NAMALWA (cell line): ENCODE data around the gene TTLL8.

Experiments
- DNase-seq: peaks from one replicate; pipeline ENCODE4 v3.0.0-alpha.2; 2015; ENCODE audit warnings: low spot score

Gene TTLL8

DNA sequence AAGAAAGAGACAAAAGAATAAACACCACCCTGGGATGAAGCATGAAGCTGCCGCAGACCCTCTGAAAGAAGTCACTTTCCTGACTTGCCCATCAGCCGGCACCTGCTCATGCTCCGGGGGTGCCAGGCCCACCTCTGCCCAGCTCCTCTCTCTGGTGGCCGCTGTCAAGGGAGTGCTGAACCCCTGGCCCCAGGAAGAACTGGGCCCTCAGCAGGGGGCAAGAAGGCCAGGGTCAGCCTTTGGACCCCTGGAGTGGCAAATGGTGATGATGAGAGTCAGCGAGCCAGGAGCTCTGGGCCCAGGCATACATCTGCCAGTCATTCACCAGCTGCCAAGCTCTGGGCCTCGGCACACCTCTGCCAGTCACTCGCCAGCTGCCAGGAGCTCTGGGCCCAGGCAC lies 17.4 kb downstream of the TTLL8 start:
- DNase-seq = no peak

- no peak for DNase-seq
Measured at GRCh38 chr22:50039669-50040443, 18.2 kb downstream of the TTLL8 start.

- DNase-seq = no peak
Measured at GRCh38 chr22:50035976-50036724, 21.9 kb downstream of the TTLL8 start.

DNA sequence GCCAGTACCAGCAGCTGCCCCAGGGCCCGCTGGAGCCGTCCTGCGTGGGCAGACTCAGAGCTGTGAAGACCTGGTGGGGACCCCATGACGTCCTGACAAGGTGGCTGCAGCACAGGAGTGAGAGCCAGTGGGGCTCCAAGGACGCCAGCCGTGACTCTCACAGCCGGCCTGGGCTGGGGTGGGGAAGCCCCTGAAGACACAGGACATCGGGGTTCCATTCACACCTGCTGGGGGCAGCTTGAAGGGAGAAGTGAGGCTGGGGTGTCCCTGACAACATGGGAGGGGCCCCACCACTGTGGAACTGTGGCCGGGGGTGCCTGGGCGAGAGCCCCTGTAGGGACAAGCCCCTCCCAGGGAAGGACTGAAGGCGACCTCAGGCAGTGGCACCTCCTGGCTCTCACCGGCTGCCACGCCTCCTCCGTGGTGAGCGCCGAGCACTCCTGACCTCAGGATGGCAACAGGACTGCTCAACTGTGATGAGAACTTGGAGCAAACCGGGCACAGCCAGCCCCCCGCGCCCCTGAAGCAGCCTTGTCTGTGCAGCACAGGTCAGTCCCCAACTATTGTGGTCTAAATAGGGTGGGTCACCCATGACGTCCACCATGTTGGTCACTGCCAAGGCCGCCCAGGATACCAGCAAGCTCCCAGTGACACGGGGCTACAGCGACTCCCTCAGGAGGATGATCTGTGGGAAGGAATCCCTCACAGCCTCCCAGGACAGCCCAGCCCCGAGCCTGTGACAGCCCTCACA lies 22.8 kb downstream of the TTLL8 start:
- DNase-seq = no peak

DNA sequence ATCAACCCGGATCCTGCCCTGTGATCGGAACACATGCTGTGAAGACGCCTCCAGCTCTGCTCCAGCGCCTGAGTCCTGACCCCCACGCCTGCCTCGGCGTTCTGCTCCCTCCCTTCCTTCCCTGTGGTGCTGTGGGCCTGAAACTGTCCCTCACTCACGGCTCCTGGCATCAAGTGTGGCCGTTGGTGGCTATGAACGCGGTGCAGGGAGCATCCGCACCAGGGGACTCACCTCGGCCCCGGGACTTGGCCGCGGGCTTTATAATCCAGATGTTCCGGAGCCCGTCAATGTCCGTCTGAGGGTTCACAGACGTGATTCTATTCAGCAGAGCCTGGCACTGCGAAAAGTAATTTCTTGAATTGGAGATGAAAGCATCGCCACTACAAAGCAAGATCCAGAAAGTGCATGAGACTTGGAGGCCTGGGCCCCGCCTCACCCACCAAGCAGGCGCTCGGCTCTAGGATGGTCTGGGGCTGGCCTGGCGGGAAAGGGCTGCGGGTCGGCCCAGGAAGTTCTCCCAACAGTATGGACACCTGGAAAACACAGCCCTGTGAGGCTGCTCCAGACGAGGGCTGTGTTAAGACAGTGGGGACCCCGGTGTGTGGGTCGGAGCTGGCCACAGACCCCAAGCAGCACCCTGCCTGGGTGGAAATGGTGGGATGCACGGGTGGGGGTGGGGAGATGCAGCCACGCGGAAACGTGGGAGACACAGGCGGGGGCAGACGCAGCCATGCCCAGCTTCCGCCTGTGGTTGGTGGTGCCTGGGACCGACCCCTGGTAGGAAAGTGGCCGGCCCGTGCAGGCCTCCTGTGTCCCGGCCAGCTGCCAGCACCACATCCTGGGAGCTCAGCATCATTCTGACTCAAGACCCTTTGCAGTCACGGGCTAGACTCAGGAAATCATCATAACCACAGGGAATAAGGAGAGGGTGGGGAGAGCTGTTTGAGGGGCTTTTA lies 23.7 kb downstream of the TTLL8 start:
- no peak for DNase-seq

DNA sequence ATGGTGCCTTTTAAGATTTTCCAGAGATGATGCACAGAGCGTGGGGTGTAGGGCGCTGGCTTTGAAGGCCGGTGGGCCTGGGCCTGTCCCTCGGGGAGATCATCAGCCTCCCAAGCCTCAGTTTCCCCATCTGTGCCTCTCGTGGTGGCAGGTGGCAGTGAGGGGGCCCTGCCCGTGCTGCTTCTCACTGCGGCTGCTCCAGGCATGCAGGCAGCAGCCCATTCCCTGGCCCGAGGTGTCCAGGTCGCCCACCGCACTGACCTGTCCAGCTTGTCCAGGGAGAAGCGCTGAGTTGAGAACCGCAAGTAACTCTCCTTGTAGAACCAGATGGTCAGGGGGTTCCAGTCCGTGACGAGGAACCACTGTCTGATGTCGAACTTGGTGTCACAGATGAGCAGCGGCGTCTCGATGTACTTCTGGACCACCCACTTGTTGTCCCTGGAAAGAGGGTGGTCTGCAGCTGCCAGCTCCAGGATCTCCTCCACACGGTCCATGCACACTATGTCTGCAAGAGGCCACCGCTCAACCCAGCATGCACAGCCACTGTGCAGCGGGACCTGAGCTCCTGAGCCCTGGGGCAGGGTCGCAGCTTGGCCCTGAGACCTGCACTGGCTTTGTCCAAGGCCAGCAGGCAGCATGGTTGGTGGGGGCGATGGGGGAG lies 25.0 kb downstream of the TTLL8 start:
- no peak for DNase-seq

GRCh38 chr22:50032109-50032871 lies 25.8 kb downstream of the TTLL8 start:
- no peak for DNase-seq

GRCh38 chr22:50031189-50032091 lies 26.7 kb downstream of the TTLL8 start:
- no peak for DNase-seq

DNA sequence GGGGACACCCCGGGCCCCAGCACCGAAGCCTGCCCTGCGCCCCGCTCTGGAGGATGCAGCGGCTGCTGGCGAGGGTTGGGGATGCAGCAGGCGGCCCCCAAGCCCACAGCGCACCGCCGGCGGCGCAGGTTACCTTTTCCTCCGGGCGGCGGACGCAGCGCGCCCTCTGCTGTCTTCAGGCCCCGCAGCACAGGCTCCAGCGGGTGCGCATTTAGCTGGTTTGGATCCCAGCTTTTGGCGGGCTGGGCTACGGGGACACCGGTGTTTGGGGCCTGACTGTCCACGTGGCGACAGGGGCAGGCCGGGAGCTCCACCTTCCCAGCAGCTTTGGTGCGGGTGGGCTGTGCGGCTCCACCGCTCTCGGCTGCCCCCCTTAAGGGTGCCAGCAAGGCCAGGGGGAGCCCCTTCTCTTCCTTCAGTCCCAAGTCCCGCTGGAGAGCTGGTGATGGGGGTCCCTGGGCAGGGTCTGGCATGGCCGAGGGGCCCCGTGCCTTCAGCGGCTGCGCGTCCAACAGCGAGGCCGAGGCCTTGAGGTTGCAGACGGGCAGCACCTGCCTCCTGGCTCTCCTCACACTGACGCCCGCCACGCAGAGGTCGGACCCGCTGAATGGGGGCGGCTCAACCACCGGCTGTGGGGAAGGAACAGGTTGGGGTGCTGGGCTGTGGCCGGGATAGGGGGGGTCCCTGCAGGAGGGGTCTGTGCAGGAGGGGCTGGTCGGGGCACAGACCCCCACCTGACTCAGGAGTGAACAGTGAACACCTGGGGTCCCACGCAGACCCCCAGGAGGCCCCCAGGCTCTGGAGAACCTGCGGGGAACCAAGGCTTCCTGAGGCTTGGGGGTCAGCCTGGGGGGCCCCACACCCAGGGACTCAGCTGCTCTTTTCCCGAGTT lies 27.6 kb downstream of the TTLL8 start:
- peak; percentile 85 for DNase-seq

GRCh38 chr22:50027639-50028537 lies 30.2 kb downstream of the TTLL8 start:
- DNase-seq = no peak

DNA sequence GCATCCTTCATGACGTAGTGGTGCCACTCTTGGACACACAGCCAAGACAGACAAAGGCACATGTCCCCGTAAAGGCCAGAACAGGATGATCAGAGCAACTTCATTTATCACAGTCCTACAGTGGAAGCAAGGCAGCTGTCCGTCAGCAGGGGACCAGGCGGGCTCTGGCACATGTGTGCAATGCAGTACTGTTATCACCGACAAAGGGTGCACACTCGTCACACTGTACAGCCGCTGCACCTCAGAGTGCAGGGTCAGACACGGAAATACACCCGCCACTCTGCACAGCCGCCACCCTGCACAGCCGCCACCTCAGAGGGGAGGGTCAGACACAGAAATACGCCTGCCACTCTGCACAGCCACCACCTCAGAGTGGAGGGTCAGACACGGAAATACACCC lies 32.1 kb downstream of the TTLL8 start:
- no peak for DNase-seq

DNA sequence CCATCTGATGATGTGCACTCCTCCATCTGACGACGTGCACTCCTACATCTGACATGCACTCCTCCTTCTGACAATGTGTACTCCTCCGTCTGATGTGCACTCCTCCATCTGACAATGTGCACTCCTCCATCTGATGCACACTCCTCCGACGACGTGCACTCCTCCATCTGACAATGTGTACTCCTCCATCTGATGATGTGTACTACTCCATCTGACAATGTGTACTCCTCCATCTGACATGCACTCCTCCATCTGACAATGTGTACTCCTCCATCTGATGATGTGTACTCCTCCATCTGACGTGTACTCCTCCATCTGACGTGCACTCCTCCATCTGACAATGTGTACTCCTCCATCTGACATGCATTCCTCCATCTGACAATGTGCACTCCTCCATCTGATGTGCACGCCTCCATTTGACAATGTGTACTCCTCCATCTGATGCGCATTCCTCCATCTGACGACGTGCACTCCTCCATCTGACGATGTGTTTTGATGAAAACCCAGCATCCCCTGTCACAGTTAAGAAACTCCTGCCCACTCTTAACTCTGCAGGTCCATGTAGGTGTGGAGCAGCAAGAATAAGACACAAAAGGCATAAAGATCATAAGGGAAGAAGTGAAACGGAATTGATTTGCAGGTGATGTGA lies 35.8 kb downstream of the TTLL8 start:
- no peak for DNase-seq

DNA sequence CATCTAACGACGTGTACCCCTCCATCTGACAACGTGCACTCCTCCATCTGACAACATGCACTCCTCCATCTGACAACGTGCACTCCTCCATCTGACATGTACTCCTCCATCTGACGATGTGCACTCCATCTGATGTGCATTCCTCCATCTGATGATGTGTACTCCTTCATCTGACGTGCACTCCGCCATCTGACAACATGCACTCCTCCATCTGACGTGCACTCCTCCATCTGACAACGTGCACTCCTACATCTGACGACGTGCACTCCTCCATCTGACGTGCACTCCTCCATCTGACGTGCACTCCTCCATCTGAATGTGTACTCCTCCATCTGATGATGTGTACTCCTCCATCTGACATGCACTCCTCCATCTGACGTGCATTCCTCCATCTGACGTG lies 37.5 kb downstream of the TTLL8 start:
- no peak for DNase-seq

GRCh38 chr22:50019316-50019715 lies 38.8 kb downstream of the TTLL8 start:
- DNase-seq = no peak

DNA sequence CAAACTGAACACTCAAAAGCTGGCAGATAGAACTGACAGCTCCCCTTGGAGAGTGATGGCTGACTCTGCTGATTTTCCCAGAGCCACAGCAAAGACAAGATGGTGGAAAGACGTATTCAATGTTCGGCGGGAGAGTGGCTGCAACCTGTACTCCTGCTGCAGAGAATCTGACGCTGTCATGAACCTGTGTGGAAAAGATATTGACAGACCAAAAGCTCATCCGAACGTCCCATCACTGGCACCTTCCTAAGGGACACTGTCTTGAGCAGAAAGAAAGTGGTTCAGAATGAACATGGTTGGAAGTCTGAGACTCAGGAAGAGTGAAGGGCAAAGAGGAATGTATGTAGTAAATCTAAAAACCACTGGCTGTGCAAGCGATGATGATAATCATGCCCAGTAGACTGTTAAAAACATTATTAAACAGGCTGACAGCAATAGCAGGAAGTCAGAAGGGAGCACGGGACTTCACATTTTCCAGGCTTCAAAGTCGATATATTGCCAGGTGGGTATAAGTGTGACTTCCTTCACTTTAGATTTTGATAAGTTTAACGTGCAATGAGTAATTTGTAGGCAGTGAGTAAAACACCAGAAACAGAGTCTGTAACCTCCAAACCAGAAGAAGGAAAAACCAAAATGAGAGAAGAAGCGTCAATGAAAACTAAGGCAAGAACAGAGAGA lies 39.4 kb downstream of the TTLL8 start:
- DNase-seq = no peak

DNA sequence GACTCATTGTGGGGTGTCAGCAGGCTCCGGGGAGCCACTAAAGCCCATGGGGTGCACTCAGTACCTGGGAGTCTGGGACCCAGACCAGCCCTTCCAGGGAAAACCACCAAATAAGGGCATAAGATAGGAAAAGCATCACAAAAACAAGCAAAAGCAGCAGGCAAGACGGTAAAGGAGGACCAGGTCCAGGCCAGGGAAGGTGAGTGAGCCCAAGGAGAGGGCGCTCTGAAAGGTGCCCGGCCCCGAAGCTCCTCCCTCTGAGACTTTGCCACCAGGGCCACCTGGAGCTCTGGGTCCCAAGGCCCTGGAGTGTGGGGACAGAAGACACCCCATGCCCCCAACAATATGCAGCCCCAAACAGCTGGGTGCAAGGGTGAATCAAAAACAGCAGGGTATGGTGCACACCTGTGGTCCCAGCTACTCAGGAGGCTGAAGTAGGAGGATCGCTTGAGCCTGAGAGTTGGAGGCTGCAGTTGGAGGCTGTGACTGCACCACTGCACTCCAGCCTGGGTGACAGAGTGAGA lies 40.3 kb downstream of the TTLL8 start:
- no peak for DNase-seq
